Skin epidermis (tissue), 12 donors: ENCODE data around the gene CYB5B.

ENCODE experiments used
- H3K27ac ChIP-seq, 21 experiments: fragments of 200-600 bp; sonication (generic) in 11 of 21; one replicate each; pipeline ENCODE4 v1.5.0; 2020; ENCODE audit warnings: mild to moderate bottlenecking in 3 of 21, inconsistent platforms in 2 of 21, moderate library complexity in 2 of 21
- H3K4me3 ChIP-seq, 7 experiments: fragments of 200-600 bp; sonication (generic) in 2 of 7; one replicate each; pipeline ENCODE4 v1.5.0; 2020; ENCODE audit warnings: inconsistent platforms in 2 of 7, mild to moderate bottlenecking in 2 of 7, moderate library complexity in 1 of 7

Gene CYB5B

GRCh38 chr16:69503244-69503643, 78.8 kb downstream of the CYB5B start:
- peak overlapping the region in 1 of 21 experiments; percentile 11 for H3K27ac ChIP-seq
- H3K4me3 ChIP-seq: no peak overlapping the region

- no peak overlapping the region for H3K27ac ChIP-seq
- H3K4me3 ChIP-seq: no peak overlapping the region
Observed at GRCh38 chr16:69508033-69508755, 83.8 kb downstream of the CYB5B start.

- no peak overlapping the region for H3K27ac ChIP-seq
- H3K4me3 ChIP-seq: no peak overlapping the region
Observed at GRCh38 chr16:69509125-69509524, 84.7 kb downstream of the CYB5B start.

GRCh38 chr16:69511651-69512050, 87.2 kb downstream of the CYB5B start:
- no peak overlapping the region for H3K4me3 ChIP-seq
- no peak overlapping the region for H3K27ac ChIP-seq

- H3K27ac ChIP-seq: peak overlapping the region in 13 of 21 experiments; percentile 22 to 74 (median 65)
- H3K4me3 ChIP-seq: no peak overlapping the region
Observed at GRCh38 chr16:69513180-69513966, 89.0 kb downstream of the CYB5B start.

GRCh38 chr16:69514356-69514755, 89.9 kb downstream of the CYB5B start:
- H3K4me3 ChIP-seq: no peak overlapping the region
- peak overlapping the region in 13 of 21 experiments; percentile 22 to 74 (median 65) for H3K27ac ChIP-seq
